ENCODE measurements around the gene SDF4.

DNA sequence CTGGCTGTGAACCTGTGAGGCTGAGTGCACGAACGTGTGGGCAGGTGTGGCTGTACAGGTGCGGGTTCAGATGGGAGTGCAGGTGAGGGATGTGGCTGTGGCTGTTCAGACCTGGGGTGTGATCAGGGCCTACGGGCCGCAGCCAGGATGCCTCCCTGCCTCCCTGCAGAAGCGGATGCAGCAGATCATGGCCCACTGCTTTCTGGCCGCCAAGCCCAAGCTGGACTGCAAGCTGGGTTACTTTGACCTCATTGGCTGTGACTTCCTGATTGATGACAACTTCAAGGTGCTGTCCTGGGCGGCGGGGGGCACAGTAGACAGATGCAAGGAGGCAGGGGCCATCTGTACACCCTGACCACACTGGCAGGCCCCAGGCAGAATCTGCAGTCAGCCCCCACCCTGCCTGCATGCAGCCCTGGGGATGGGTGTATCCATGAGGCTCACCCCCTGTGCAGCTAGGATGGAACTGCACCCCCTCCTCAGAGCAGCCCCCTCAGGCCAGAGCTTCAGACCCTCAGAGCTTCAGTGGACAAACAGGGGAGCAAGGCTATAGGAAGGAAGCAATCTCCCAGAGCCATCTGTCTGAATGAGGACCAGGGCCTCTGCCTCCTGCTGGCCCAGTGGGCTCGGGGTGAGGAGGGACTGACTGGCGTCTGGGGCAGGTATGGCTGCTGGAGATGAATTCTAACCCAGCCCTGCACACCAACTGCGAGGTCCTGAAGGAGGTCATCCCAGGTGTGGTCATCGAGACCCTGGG lies 35.2 kb downstream of the SDF4 start:
- TF ChIP-seq CTCF (conservative IDR thresholded peaks at IDR 0.05): no peak
- TF ChIP-seq EZH2 (IDR thresholded peaks at IDR 0.05; ENCODE audit: low read depth): no peak
